SK-N-SH (cell line): Measurements from ENCODE around the gene EDIL3. TPM values are rescaled to one million over a fixed set of nuclear protein-coding genes. Genes with fewer than 3 reads are reported as not detected.

Source experiments
- CTCF ChIA-PET: fragments of 300-600, 350-600 bp; formaldehyde crosslinking; extraction: SDS; loops from one replicate; lab custom pipeline; 2021; lab: Yijun Ruan, JAX
- POLR2A ChIA-PET: fragments of 350-600 bp; sonication (Branson Sonifier 250); formaldehyde crosslinking; extraction: SDS; loops from one replicate; lab custom pipeline; 2020; ENCODE audit warnings: antibody characterized with exemption, inconsistent platforms; lab: Yijun Ruan, JAX
- DNase-seq: peaks from one replicate; pipeline ENCODE4 v3.0.0; 2012
- H2AFZ ChIP-seq: fragments of 200-600 bp; sonication (generic); 2 replicates; pipeline ENCODE4 v1.8.1; 2016; ENCODE audit warnings: antibody characterized with exemption, mild to moderate bottlenecking, low read depth
- H3F3A ChIP-seq: fragments of 200-600 bp; sonication (generic); replicated peaks from 2 replicates; pipeline ENCODE3; 2016; ENCODE audit warnings: antibody characterized with exemption, mild to moderate bottlenecking; ENCODE audit not compliant: insufficient read depth
- H3K27ac ChIP-seq, 2 experiments: fragments of 200-500 bp in 1 of 2; fragments of 200-600 bp in 1 of 2; sonication (Bioruptor generic) in 1 of 2; sonication (generic), shearing (Covaris generic) in 1 of 2; 2 replicates each; pipeline versions ENCODE4 v1.5.1 to v1.6.1; 2014 to 2016; ENCODE audit warnings: low read depth in 2 of 2, inconsistent platforms in 1 of 2, low read length in 1 of 2, mild to moderate bottlenecking in 1 of 2, mixed read lengths in 1 of 2
- H3K27me3 ChIP-seq: fragments of 200-600 bp; sonication (generic), shearing (Covaris generic); 2 replicates; pipeline ENCODE4 v1.6.1; 2016; ENCODE audit warnings: mixed run types; ENCODE audit not compliant: insufficient read depth
- H3K36me3 ChIP-seq, 2 experiments: fragments of 200-500 bp in 1 of 2; fragments of 200-600 bp in 1 of 2; sonication (Bioruptor generic) in 1 of 2; sonication (generic) in 1 of 2; replicated peaks in 1 of 2; 2 replicates each; pipeline versions ENCODE3 to v1.5.1; 2014 to 2016; ENCODE audit warnings: low read length in 1 of 2, mild to moderate bottlenecking in 1 of 2; ENCODE audit not compliant: insufficient read depth in 2 of 2, control insufficient read depth in 1 of 2
- H3K4me1 ChIP-seq, 2 experiments: fragments of 200-500 bp in 1 of 2; fragments of 200-600 bp in 1 of 2; sonication (Bioruptor generic) in 1 of 2; sonication (generic), shearing (Covaris generic) in 1 of 2; 2 replicates each; pipeline versions ENCODE4 v1.5.1 to v1.6.1; 2014 to 2016; ENCODE audit warnings: low read depth in 1 of 2, low read length in 1 of 2, mixed run types in 1 of 2; ENCODE audit not compliant: insufficient read depth in 2 of 2, control insufficient read depth in 1 of 2
- H3K4me2 ChIP-seq: fragments of 200-600 bp; sonication (generic), shearing (Covaris generic); 2 replicates; pipeline ENCODE4 v1.6.1; 2017; ENCODE audit warnings: mixed run types
- H3K4me3 ChIP-seq, 2 experiments: fragments of 200-500 bp in 1 of 2; fragments of 200-600 bp in 1 of 2; sonication (Bioruptor generic) in 1 of 2; sonication (generic), shearing (Covaris generic) in 1 of 2; 2 replicates each; pipeline versions ENCODE4 v1.5.1 to v1.8.1; 2014 to 2016; ENCODE audit warnings: low read depth in 2 of 2, inconsistent platforms in 1 of 2, low read length in 1 of 2, mild to moderate bottlenecking in 1 of 2, mixed read lengths in 1 of 2, moderate library complexity in 1 of 2
- H3K79me2 ChIP-seq: fragments of 200-600 bp; sonication (generic); 2 replicates; pipeline ENCODE4 v1.8.1; 2017; ENCODE audit warnings: mild to moderate bottlenecking; ENCODE audit not compliant: insufficient read depth
- H3K9ac ChIP-seq: fragments of 200-600 bp; sonication (generic); 2 replicates; pipeline ENCODE4 v1.6.1; 2017; ENCODE audit warnings: mixed run types
- H3K9me2 ChIP-seq: fragments of 200-600 bp; sonication (generic); 2 replicates; pipeline ENCODE4 v1.6.1; 2017; ENCODE audit warnings: mixed run types
- H3K9me3 ChIP-seq: fragments of 200-600 bp; sonication (generic); 2 replicates; pipeline ENCODE4 v1.6.1; 2017; ENCODE audit warnings: mixed run types, mild to moderate bottlenecking, moderate library complexity
- H4K20me1 ChIP-seq: fragments of 200-600 bp; sonication (generic); 2 replicates; pipeline ENCODE4 v1.6.1; 2017; ENCODE audit warnings: mild to moderate bottlenecking, mixed run types; ENCODE audit not compliant: insufficient read depth
- CHD2 ChIP-seq: fragments of 150-350 bp; IDR thresholded peaks from 2 replicates; pipeline ENCODE4 v1.6.1; 2018; ENCODE audit warnings: low read length; ENCODE audit not compliant: partially characterized antibody
- CTCF ChIP-seq: fragments of 200-600 bp; sonication (generic); IDR thresholded peaks from 2 replicates; pipeline ENCODE4 v1.6.1; 2017; ENCODE audit warnings: antibody characterized with exemption, mild to moderate bottlenecking, moderate library complexity
- ELF1 ChIP-seq: IDR thresholded peaks from 2 replicates; pipeline ENCODE4 v1.4.0; 2012
- EP300 ChIP-seq, 2 experiments: IDR thresholded peaks; 2 replicates each; pipeline versions ENCODE4 v1.4.0 to v1.6.1; 2012; ENCODE audit warnings: borderline replicate concordance in 1 of 2, low read depth in 1 of 2, low read length in 1 of 2
- FOXJ3 ChIP-seq: sonication (generic); formaldehyde crosslinking; IDR thresholded peaks from 2 replicates; pipeline ENCODE4 v1.5.1; 2020; ENCODE audit warnings: mild to moderate bottlenecking, missing genetic modification reagents
- GABPA ChIP-seq: IDR thresholded peaks from 2 replicates; pipeline ENCODE4 v1.4.0; 2012; ENCODE audit warnings: low read depth, mild to moderate bottlenecking
- GATA2 ChIP-seq: sonication (generic); formaldehyde crosslinking; IDR thresholded peaks from 2 replicates; pipeline ENCODE4 v1.5.0; 2020; ENCODE audit warnings: mild to moderate bottlenecking, missing genetic modification reagents
- MAX ChIP-seq: IDR thresholded peaks from 2 replicates; pipeline ENCODE4 v1.4.0; 2012; ENCODE audit warnings: low read depth
- MXI1 ChIP-seq: IDR thresholded peaks from 2 replicates; pipeline ENCODE4 v1.6.1; 2012; ENCODE audit warnings: mild to moderate bottlenecking, low read depth, low read length, improper control_type of control experiment
- NFIC ChIP-seq: IDR thresholded peaks from 2 replicates; pipeline ENCODE4 v1.4.0; 2012; ENCODE audit warnings: borderline replicate concordance
- NRF1 ChIP-seq: IDR thresholded peaks from 2 replicates; pipeline ENCODE4 v1.6.1; 2012; ENCODE audit warnings: low read depth, mild to moderate bottlenecking, low read length
- POLR2AphosphoS5 ChIP-seq: IDR thresholded peaks from 2 replicates; pipeline ENCODE4 v1.6.1; 2012; ENCODE audit warnings: low read depth, low read length
- RAD21 ChIP-seq: IDR thresholded peaks from 2 replicates; pipeline ENCODE4 v1.6.1; 2012; ENCODE audit warnings: mild to moderate bottlenecking, low read length
- RCOR1 ChIP-seq: fragments of 150-350 bp; IDR thresholded peaks from 2 replicates; pipeline ENCODE4 v1.6.1; 2017; ENCODE audit warnings: antibody characterized with exemption, low read length
- REST ChIP-seq: IDR thresholded peaks from 2 replicates; pipeline ENCODE4 v1.6.1; 2012; ENCODE audit warnings: mild to moderate bottlenecking, low read depth, low read length, moderate library complexity
- RFX5 ChIP-seq: IDR thresholded peaks from 2 replicates; pipeline ENCODE4 v1.6.1; 2012; ENCODE audit warnings: mild to moderate bottlenecking, improper control_type of control experiment, low read length
- SMC3 ChIP-seq: IDR thresholded peaks from 2 replicates; pipeline ENCODE4 v1.6.1; 2012; ENCODE audit warnings: low read depth, low read length, improper control_type of control experiment
- TEAD4 ChIP-seq: IDR thresholded peaks from 2 replicates; pipeline ENCODE4 v1.4.0; 2012; ENCODE audit warnings: mild to moderate bottlenecking, borderline replicate concordance; ENCODE audit not compliant: insufficient read depth
- USF2 ChIP-seq: fragments of 150-350 bp; IDR thresholded peaks from 2 replicates; pipeline ENCODE4 v1.6.1; 2017; ENCODE audit warnings: antibody characterized with exemption, low read length, low read depth, borderline replicate concordance
- ZBTB33 ChIP-seq: IDR thresholded peaks from 2 replicates; pipeline ENCODE4 v1.4.0; 2012; ENCODE audit warnings: low read depth, borderline replicate concordance
- WGBS: methylation state at CpG from one replicate; pipeline ENCODE4 v1.1.6; 2017; ENCODE audit warnings: low lambda C conversion rate; 5-methylcytosine and 5-hydroxymethylcytosine counted together
- polyA plus RNA-seq, 3 experiments: library from polyadenylated mRNA; depleted of rRNA; stranded (reverse); fragments of >200 nt; gene quantifications; 2 replicates each; pipeline ENCODE4 v1.2.3, GENCODE V29; 2012

Gene EDIL3
- polyA plus RNA-seq, 1 of the 3 experiments (the other 2 are of a cell fraction) = 51.5 TPM

- no peak overlapping the region for H2AFZ ChIP-seq
- H3K9me3 ChIP-seq = no peaks in the 10 kb centered on the region
- peaks cover 15 to 20% of the 10 kb centered on the region in 2 experiments; a peak in 3 of 4 replicates for H3K4me1 ChIP-seq
- H3K9ac ChIP-seq = no peak overlapping the region
- TF ChIP-seq MAX (no peak), NFIC (no peak), GATA2 (CRISPR knock-in tag) (no peak), CHD2 (no peak), USF2 (no peak), NRF1 (no peak), SMC3 (peak; percentile 60), ELF1 (no peak), POLR2AphosphoS5 (no peak), ZBTB33 (no peak), CTCF (peak; percentile 85), RCOR1 (no peak), REST (no peak), EP300 (IDR thresholded peaks at IDR 0.05; ENCODE audit: borderline replicate concordance in 1 of 2, low read depth in 1 of 2, low read length in 1 of 2) (no peak), RAD21 (peak; percentile 75), MXI1 (no peak), TEAD4 (no peak), RFX5 (no peak), FOXJ3 (CRISPR knock-in tag) (no peak), GABPA (no peak)
- H3K27me3 ChIP-seq = no peaks in the 10 kb centered on the region
- CTCF ChIA-PET = interaction anchor here (0.6 to 4.8 kb wide), 33 partner anchors 8 to 490 kb away, joined by 3 to 57 read pairs (median 4); no protein-coding TSS in a partner anchor
- peaks cover 37% of the 10 kb centered on the region for H3F3A ChIP-seq
- no peaks in the 10 kb centered on the region for H3K79me2 ChIP-seq
- H3K4me2 ChIP-seq = no peak overlapping the region
- POLR2A ChIA-PET = no interaction called here
- DNase-seq = peak; percentile 12
- WGBS = 57% methylated on average over 4 of the region's 4 CpGs
- H3K9me2 ChIP-seq = no peaks in the 10 kb centered on the region
- no peak overlapping the region for H3K4me3 ChIP-seq
- peaks cover 0 to under 1% of the 10 kb centered on the region in 2 experiments for H3K36me3 ChIP-seq
- H3K27ac ChIP-seq = peak overlapping the region; percentile 89 to 94; a peak in 1 of 4 replicates
- H4K20me1 ChIP-seq = no peaks in the 10 kb centered on the region
These were observed 457.4 kb downstream of the EDIL3 start for GRCh38 chr5:83927140-83927733.
